ENCODE data around the gene TFAP2A.

The TFAP2A gene

GRCh38 chr6:10403385-10404106, 11.3 kb downstream of the TFAP2A start:
- H3K4me3 ChIP-seq (ENCODE audit: low read depth, low read length), result peak overlapping the region; percentile 79
- no peak for TF ChIP-seq CTCF (IDR thresholded peaks at IDR 0.05; ENCODE audit: low read depth, low read length, missing control alignments)
- no peak for DNase-seq (ENCODE audit: low read depth)

GRCh38 chr6:10402648-10403311, 12.1 kb downstream of the TFAP2A start:
- TF ChIP-seq CTCF (IDR thresholded peaks at IDR 0.05; ENCODE audit: low read depth, low read length, missing control alignments), result no peak
- no peak for DNase-seq (ENCODE audit: low read depth)
- H3K4me3 ChIP-seq (ENCODE audit: low read depth, low read length), result no peak overlapping the region

DNA sequence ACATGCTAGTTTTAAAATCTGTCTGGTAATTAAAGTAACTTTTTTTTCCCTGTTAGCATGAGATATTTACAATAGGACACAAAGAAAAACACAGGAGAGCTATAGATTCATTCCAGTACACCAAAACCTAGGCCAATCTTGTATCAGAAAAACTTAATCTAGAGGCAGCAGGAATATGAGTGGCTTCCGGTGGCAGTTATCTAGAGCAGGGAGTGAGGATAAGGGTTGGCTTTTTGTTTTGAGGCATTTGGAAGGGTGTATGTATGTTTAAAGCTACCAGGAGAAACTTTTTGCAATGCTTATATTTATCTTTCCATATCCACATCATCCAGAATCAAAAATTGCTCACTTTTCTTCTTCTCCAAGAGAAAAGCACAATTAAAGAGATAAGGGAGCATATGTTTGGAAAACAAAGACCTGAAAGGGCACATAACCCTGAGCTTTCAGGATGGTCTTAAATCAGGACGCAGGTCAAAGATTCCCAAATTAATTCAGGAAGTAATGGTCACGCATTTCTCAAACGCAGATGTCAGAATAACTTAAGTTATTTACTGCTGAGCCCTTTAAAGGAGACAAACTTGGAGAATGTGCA, 13.1 kb downstream of the TFAP2A start:
- DNase-seq (ENCODE audit: low read depth), result no peak
- no peak overlapping the region for H3K4me3 ChIP-seq (ENCODE audit: low read depth, low read length)
- TF ChIP-seq CTCF (IDR thresholded peaks at IDR 0.05; ENCODE audit: low read depth, low read length, missing control alignments), result no peak

DNA sequence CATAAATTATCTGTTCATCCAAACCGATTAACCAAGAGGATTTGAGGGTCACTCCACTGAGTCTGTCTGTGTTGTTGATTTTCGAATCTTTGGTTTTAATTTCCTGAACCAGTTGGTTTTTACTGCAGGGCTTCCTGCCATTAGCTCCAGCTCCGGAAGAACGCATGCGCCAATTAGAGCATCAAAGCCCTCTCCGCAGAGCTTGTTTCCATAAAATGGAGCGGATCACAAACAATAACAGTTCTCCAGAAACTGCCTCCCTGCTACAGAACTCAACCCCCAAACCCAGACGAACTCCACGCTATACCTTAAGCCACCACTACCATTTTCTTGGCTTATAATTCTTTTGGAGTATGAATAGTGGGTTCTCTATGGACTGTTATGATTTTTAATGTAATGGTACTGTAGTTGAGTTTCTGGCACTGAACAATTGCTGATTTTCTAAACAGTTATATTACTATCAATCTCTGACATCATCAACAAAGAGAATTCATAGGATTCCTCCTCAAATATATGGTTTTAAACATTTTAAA, 13.8 kb downstream of the TFAP2A start:
- DNase-seq (ENCODE audit: low read depth), result no peak
- TF ChIP-seq CTCF (IDR thresholded peaks at IDR 0.05; ENCODE audit: low read depth, low read length, missing control alignments), result no peak
- no peak overlapping the region for H3K4me3 ChIP-seq (ENCODE audit: low read depth, low read length)

GRCh38 chr6:10400330-10400729, 14.5 kb downstream of the TFAP2A start:
- H3K4me3 ChIP-seq (ENCODE audit: low read depth, low read length), result no peak overlapping the region
- TF ChIP-seq CTCF (IDR thresholded peaks at IDR 0.05; ENCODE audit: low read depth, low read length, missing control alignments), result no peak
- no peak for DNase-seq (ENCODE audit: low read depth)

DNA sequence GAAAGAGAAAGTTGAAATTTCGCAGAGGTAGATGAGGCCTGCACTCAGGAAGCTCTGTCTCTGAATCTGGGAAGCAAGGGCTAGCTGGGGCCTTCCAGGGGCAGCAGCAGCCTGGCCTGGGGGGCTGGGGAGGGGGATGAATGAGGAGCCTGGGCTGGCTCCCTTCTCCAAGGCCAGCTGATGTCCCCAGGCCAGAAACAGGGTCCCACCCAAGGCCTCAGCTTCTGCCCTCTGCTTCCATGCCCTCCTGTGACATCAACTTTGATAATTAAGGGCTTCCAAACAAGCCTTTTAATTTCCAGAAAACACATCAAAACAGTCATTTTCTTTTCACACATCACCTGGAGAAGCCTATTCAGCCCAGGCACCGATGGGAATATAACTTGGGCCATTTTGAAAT, 15.4 kb downstream of the TFAP2A start:
- H3K4me3 ChIP-seq (ENCODE audit: low read depth, low read length), result no peak overlapping the region
- no peak for DNase-seq (ENCODE audit: low read depth)
- no peak for TF ChIP-seq CTCF (IDR thresholded peaks at IDR 0.05; ENCODE audit: low read depth, low read length, missing control alignments)

Measured in GM12864 (cell line).